AG04450 (cell line): Measurements from ENCODE around the gene ANXA6. TPM values are rescaled to one million over a fixed set of nuclear protein-coding genes. Genes with fewer than 3 reads are reported as not detected.

Experiments
- CTCF ChIA-PET: fragments of 300-600, 350-600 bp; formaldehyde crosslinking; extraction: SDS; loops from one replicate; lab custom pipeline; 2022; ENCODE audit warnings: antibody characterized with exemption, inconsistent platforms; lab: Charles Lee
- POLR2A ChIA-PET: fragments of 350-600 bp; formaldehyde crosslinking; extraction: SDS; loops from one replicate; lab custom pipeline; 2021; ENCODE audit warnings: antibody characterized with exemption, inconsistent platforms; lab: Yijun Ruan, JAX
- DNase-seq: peaks from one replicate; pipeline ENCODE4 v3.0.0-alpha.2; 2011; ENCODE audit warnings: low read depth, low spot score
- H3K27ac ChIP-seq: one replicate; pipeline ENCODE4 v1.5.1; 2012; ENCODE audit warnings: low read depth, low read length, control low read depth
- H3K27me3 ChIP-seq: one replicate; pipeline ENCODE4 v1.6.0; 2012; ENCODE audit warnings: low read length; ENCODE audit not compliant: control insufficient read depth, insufficient read depth
- H3K4me3 ChIP-seq: 2 replicates; pipeline ENCODE4 v1.5.1; 2011; ENCODE audit warnings: mild to moderate bottlenecking, low read depth, low read length, control low read depth
- H3K9me3 ChIP-seq: 2 replicates; pipeline ENCODE4 v1.5.1; 2012; ENCODE audit warnings: low read length; ENCODE audit not compliant: control insufficient read depth, insufficient read depth
- CTCF ChIP-seq: IDR thresholded peaks from 2 replicates; pipeline ENCODE4 v1.5.1; 2011; ENCODE audit warnings: low read depth, low read length, control low read depth, inconsistent platforms
- polyA plus RNA-seq: library from polyadenylated mRNA; depleted of rRNA; stranded (reverse); fragments of >200 nt; gene quantifications from 2 replicates; pipeline ENCODE4 v1.2.3, GENCODE V29; 2011

The ANXA6 gene
- polyA plus RNA-seq, 1 experiment = 502 TPM

- H3K4me3 ChIP-seq = no peak overlapping the region
- TF ChIP-seq CTCF = no peak
- POLR2A ChIA-PET = no interaction called here
- CTCF ChIA-PET = no interaction called here
- H3K27ac ChIP-seq = no peak overlapping the region
- DNase-seq = no peak
- no peaks in the 10 kb centered on the region for H3K9me3 ChIP-seq
- H3K27me3 ChIP-seq = no peaks in the 10 kb centered on the region
Observed at GRCh38 chr5:151195622-151196021, 38.0 kb upstream of the ANXA6 start.

GRCh38 chr5:151192626-151193025 lies 35.0 kb upstream of the ANXA6 start:
- POLR2A ChIA-PET = no interaction called here
- no peaks in the 10 kb centered on the region for H3K9me3 ChIP-seq
- CTCF ChIA-PET = interaction anchor here (1.1 to 1.9 kb wide), 2 partner anchors 28 to 123 kb away, joined by 3 to 4 read pairs; no protein-coding TSS in a partner anchor
- no peak for TF ChIP-seq CTCF
- no peak for DNase-seq
- H3K27ac ChIP-seq = no peak overlapping the region
- H3K4me3 ChIP-seq = no peak overlapping the region
- H3K27me3 ChIP-seq = no peaks in the 10 kb centered on the region

DNA sequence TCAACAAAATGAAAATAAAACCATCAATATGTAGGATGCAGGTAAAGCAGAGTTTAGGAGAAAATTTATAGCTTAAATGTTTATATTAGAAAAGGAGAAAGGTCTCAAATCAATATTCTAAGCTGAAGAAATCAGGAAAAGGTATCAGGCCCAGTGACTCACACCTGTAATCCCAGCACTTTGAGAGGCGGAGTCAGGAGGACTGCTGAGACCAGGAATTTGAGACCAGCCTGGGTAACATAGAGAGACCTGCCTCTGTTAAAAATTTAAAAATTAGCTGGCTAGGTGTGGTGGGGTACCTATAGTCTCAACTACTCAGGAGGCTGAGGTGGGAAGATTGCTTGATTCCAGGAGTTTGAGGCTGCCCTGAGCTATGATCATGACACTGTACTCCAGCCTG lies 34.1 kb upstream of the ANXA6 start:
- CTCF ChIA-PET = interaction anchor here (1.1 to 1.9 kb wide), 2 partner anchors 27 to 124 kb away, joined by 3 to 4 read pairs; no protein-coding TSS in a partner anchor
- Histone ChIP-seq H3K27me3 (no peaks in the 10 kb centered on the region), H3K27ac (no peak overlapping the region), H3K9me3 (no peaks in the 10 kb centered on the region), H3K4me3 (no peak overlapping the region)
- no peak for TF ChIP-seq CTCF
- POLR2A ChIA-PET = no interaction called here
- DNase-seq = no peak

- Histone ChIP-seq H3K9me3 (no peaks in the 10 kb centered on the region), H3K4me3 (no peak overlapping the region), H3K27me3 (peaks cover 2% of the 10 kb centered on the region), H3K27ac (no peak overlapping the region)
- ChIA-PET CTCF (interaction anchor here (1.1 kb wide), 1 partner anchor 25 kb away, joined by 3 read pairs; no protein-coding TSS in a partner anchor), POLR2A (no interaction called here)
- TF ChIP-seq CTCF = no peak
- no peak for DNase-seq
Observed at GRCh38 chr5:151189151-151189550, 31.6 kb upstream of the ANXA6 start.

DNA sequence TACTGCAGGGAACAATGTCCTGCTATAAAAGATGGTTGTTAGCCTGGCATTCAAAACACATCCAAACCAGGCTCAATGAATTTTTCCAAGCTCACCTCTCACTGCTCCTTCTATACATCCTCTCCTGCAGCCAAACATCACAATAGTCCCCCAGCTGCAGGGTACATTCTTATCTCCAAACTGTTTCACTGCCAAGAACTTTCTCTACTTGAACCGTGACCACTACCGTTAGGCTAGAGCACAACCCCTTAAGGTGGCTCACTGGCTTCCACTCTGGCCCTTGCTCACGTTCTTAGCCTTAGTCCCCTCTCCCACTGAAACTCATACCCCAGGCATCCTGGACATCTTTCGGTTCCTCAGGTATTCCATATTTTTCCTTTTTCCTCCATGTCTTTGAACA lies 29.0 kb upstream of the ANXA6 start:
- ChIA-PET POLR2A (no interaction called here), CTCF (no interaction called here)
- Histone ChIP-seq H3K27me3 (peaks cover 5% of the 10 kb centered on the region), H3K4me3 (no peak overlapping the region), H3K27ac (no peak overlapping the region), H3K9me3 (no peaks in the 10 kb centered on the region)
- TF ChIP-seq CTCF = no peak
- no peak for DNase-seq
